MM.1S (cell line): ENCODE data around the gene GNAI3.

ENCODE experiments used
- DNase-seq: peaks from one replicate; pipeline ENCODE4 v3.0.0-alpha.2; 2015
- H2AFZ ChIP-seq: fragments of 300-600 bp; sonication (generic); 2 replicates; pipeline ENCODE4 v1.6.0; 2016; ENCODE audit warnings: antibody characterized with exemption, low read length
- H3F3A ChIP-seq: fragments of 300-600 bp; sonication (generic); 2 replicates; pipeline ENCODE4 v1.6.1; 2016; ENCODE audit warnings: mild to moderate bottlenecking, antibody characterized with exemption, low read length, moderate library complexity, mixed read lengths; ENCODE audit not compliant: insufficient read depth
- H3K27ac ChIP-seq: fragments of 300-600 bp; sonication (generic); 2 replicates; pipeline ENCODE4 v1.5.1; 2016; ENCODE audit warnings: mild to moderate bottlenecking, low read length
- H3K27me3 ChIP-seq: fragments of 300-600 bp; sonication (generic); replicated peaks from 2 replicates; pipeline ENCODE4 v1.6.0; 2016; ENCODE audit warnings: low read length; ENCODE audit not compliant: insufficient read depth
- H3K36me3 ChIP-seq: fragments of 300-600 bp; sonication (generic); replicated peaks from 2 replicates; pipeline ENCODE4 v1.6.1; 2016; ENCODE audit warnings: mild to moderate bottlenecking, low read length, mixed read lengths; ENCODE audit not compliant: insufficient read depth
- H3K4me1 ChIP-seq: fragments of 300-600 bp; sonication (generic); 2 replicates; pipeline ENCODE4 v1.6.1; 2016; ENCODE audit warnings: low read length, mixed read lengths
- H3K4me2 ChIP-seq: fragments of 300-600 bp; sonication (generic); 2 replicates; pipeline ENCODE4 v1.6.0; 2016; ENCODE audit warnings: low read depth, low read length
- H3K4me3 ChIP-seq: fragments of 300-600 bp; sonication (generic); 2 replicates; pipeline ENCODE4 v1.5.1; 2016; ENCODE audit warnings: low read length, mixed read lengths
- H3K79me2 ChIP-seq: fragments of 300-600 bp; sonication (generic); 2 replicates; pipeline ENCODE4 v1.6.1; 2016; ENCODE audit warnings: mixed run types, low read length, mixed read lengths
- H3K9ac ChIP-seq: fragments of 300-600 bp; sonication (generic); 2 replicates; pipeline ENCODE4 v1.6.1; 2016; ENCODE audit warnings: low read length, mixed read lengths
- H3K9me2 ChIP-seq: fragments of 300-600 bp; sonication (generic); replicated peaks from 2 replicates; pipeline ENCODE4 v1.6.1; 2016; ENCODE audit warnings: mild to moderate bottlenecking, low read length, mixed read lengths; ENCODE audit not compliant: insufficient read depth
- H3K9me3 ChIP-seq: fragments of 300-600 bp; sonication (generic); replicated peaks from 2 replicates; pipeline ENCODE4 v1.6.1; 2016; ENCODE audit warnings: mild to moderate bottlenecking, low read length, mixed read lengths; ENCODE audit not compliant: insufficient read depth
- H4K20me1 ChIP-seq: fragments of 300-600 bp; sonication (generic); 2 replicates; pipeline ENCODE4 v1.6.1; 2016; ENCODE audit warnings: mild to moderate bottlenecking, low read length, moderate library complexity, mixed read lengths; ENCODE audit not compliant: insufficient read depth
- CTCF ChIP-seq: fragments of 300-600 bp; sonication (generic); IDR thresholded peaks from 2 replicates; pipeline ENCODE4 v1.5.1; 2016; ENCODE audit warnings: antibody characterized with exemption, low read length, mixed read lengths
- EZH2 ChIP-seq: fragments of 300-600 bp; sonication (generic); optimal IDR thresholded peaks from 2 replicates; pipeline ENCODE3; 2017; ENCODE audit warnings: low read depth, mild to moderate bottlenecking, antibody characterized with exemption, low read length, mixed read lengths
- EZH2phosphoT487 ChIP-seq: fragments of 300-600 bp; sonication (generic); IDR thresholded peaks from 2 replicates; pipeline ENCODE4 v1.6.1; 2018; ENCODE audit warnings: antibody characterized with exemption, low read length

The GNAI3 gene

GRCh38 chr1:109539676-109540075, 8.7 kb upstream of the GNAI3 start, which contains the start of gene GPR61:
TSS of gene GPR61 (plus strand) at chr1:109539872. CDS start at chr1:109543023, 3,151 bp downstream.
- no peaks in the 10 kb centered on the region for H3K36me3 ChIP-seq
- no peak within 1 kb of the TSS for H3K9ac ChIP-seq
- no peak within 1 kb of the TSS for H2AFZ ChIP-seq
- H3K4me2 ChIP-seq: no peak within 1 kb of the TSS
- H3K4me3 ChIP-seq: no peak within 1 kb of the TSS
- no peak for DNase-seq
- no peaks in the 10 kb centered on the region for H3K4me1 ChIP-seq
- TF ChIP-seq CTCF (no peak), EZH2 (no peak), EZH2phosphoT487 (no peak)
- no peaks in the 10 kb centered on the region for H3K9me2 ChIP-seq
- H3K9me3 ChIP-seq: no peaks in the 10 kb centered on the region
- H3K27ac ChIP-seq: no peak within 1 kb of the TSS
- H4K20me1 ChIP-seq: no peaks in the 10 kb centered on the region
- H3K27me3 ChIP-seq: no peaks in the 10 kb centered on the region
- no peaks in the 10 kb centered on the region for H3F3A ChIP-seq
- no peaks in the 10 kb centered on the region for H3K79me2 ChIP-seq

GRCh38 chr1:109541102-109541501, 7.3 kb upstream of the GNAI3 start:
- Histone ChIP-seq H3K79me2 (no peaks in the 10 kb centered on the region), H3K4me2 (no peak overlapping the region)
- DNase-seq: no peak

GRCh38 chr1:109542657-109543056, 5.8 kb upstream of the GNAI3 start:
- H3K79me2 ChIP-seq: peaks cover 11% of the 10 kb centered on the region
- no peaks in the 10 kb centered on the region for H3K9me2 ChIP-seq
- peaks cover 6% of the 10 kb centered on the region for H3F3A ChIP-seq
- no peak overlapping the region for H3K9ac ChIP-seq
- H3K4me2 ChIP-seq: no peak overlapping the region
- no peaks in the 10 kb centered on the region for H3K36me3 ChIP-seq
- DNase-seq: no peak
- H3K9me3 ChIP-seq: no peaks in the 10 kb centered on the region
- H3K27me3 ChIP-seq: no peaks in the 10 kb centered on the region
- H3K4me3 ChIP-seq: no peak overlapping the region
- no peak overlapping the region for H3K27ac ChIP-seq
- TF ChIP-seq EZH2 (no peak), EZH2phosphoT487 (no peak), CTCF (no peak)
- H4K20me1 ChIP-seq: no peaks in the 10 kb centered on the region
- H3K4me1 ChIP-seq: peaks cover 6% of the 10 kb centered on the region; the same call in 1 of the 2 replicates
- H2AFZ ChIP-seq: no peak overlapping the region

More at GRCh38 chr1:109541102-109541501, 7.3 kb upstream of the GNAI3 start:
- H3K4me3 ChIP-seq: no peak overlapping the region
- H3K9me3 ChIP-seq: no peaks in the 10 kb centered on the region
- no peaks in the 10 kb centered on the region for H4K20me1 ChIP-seq
- no peaks in the 10 kb centered on the region for H3K36me3 ChIP-seq
- no peak overlapping the region for H3K9ac ChIP-seq
- no peaks in the 10 kb centered on the region for H3F3A ChIP-seq
- no peaks in the 10 kb centered on the region for H3K9me2 ChIP-seq
- H3K27me3 ChIP-seq: no peaks in the 10 kb centered on the region
- H3K4me1 ChIP-seq: no peaks in the 10 kb centered on the region
- no peak overlapping the region for H2AFZ ChIP-seq
- no peak for TF ChIP-seq CTCF
- TF ChIP-seq EZH2: no peak
- no peak overlapping the region for H3K27ac ChIP-seq
